ENCODE data around the gene SNURF. TPM values are rescaled to one million over a fixed set of nuclear protein-coding genes. Genes with fewer than 3 reads are reported as not detected.
"Not testable (repeated sequence)": the region's sequence is repeated elsewhere in the genome, so short reads cannot be mapped to it uniquely, and the experiment has no call there.

SNURF gene
- 31.7 TPM for polyA plus RNA-seq (ENCODE audit: insufficient read length)

GRCh38 chr15:24954783-24955530 is at the start of gene SNURF, which contains the start of gene SNRPN:
Gene SNURF (plus strand): TSS chr15:24954987. CDS start chr15:24955049, 62 bp downstream.
Gene SNRPN (plus strand): TSS chr15:24954987. CDS start chr15:24974454, 19,467 bp downstream.
- no peak for DNase-seq (ENCODE audit: low read depth)

GRCh38 chr15:24916305-24917009 is 38.3 kb upstream of the SNURF start:
- no peak for DNase-seq (ENCODE audit: low read depth)

DNA sequence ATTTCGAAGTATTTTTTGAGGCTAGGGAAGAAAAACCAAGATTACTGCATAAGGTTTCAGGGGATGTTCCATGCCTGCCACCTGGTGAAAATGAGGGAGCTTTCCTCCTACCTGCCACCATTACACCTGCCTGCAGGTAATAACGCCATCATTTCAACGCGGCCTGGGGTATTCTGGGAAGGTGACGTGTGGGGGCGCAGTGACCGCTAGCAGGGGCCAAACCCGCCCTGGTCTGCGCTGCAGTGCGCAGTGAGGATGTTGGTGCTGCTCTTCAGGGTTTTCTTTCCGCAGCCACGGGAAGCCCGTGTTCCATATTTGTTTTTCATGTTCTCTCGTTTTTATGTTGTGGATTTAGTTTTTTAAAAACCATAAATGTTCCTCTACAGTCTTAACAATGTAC is 37.4 kb upstream of the SNURF start:
- no peak for DNase-seq (ENCODE audit: low read depth)

- no peak for DNase-seq (ENCODE audit: low read depth)
These were observed 35.3 kb upstream of the SNURF start for GRCh38 chr15:24919446-24919845.

DNA sequence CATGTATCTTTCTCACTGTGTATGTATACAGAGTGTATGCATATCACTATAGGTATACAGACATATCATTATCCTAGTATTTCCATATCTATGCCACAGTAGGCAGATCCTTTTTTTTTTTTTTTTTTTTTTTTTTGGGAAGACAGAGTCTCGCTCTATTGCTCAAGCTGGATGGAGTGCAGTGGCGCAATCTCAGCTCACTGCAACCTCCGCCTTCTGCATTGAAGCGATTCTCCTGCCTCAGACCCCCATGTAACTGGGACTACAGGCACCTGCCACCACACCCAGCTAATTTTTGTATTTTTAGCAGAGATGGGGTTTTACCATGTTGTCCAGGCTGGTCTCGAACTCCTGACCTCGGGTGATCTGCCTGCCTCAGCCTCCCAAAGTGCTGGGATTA is 32.0 kb upstream of the SNURF start:
- not testable (repeated sequence) for DNase-seq (ENCODE audit: low read depth)

- no peak for DNase-seq (ENCODE audit: low read depth)
These were observed 30.6 kb upstream of the SNURF start for GRCh38 chr15:24924153-24924552.

- no peak for DNase-seq (ENCODE audit: low read depth)
These were observed 30.2 kb upstream of the SNURF start for GRCh38 chr15:24924621-24925020.

DNA sequence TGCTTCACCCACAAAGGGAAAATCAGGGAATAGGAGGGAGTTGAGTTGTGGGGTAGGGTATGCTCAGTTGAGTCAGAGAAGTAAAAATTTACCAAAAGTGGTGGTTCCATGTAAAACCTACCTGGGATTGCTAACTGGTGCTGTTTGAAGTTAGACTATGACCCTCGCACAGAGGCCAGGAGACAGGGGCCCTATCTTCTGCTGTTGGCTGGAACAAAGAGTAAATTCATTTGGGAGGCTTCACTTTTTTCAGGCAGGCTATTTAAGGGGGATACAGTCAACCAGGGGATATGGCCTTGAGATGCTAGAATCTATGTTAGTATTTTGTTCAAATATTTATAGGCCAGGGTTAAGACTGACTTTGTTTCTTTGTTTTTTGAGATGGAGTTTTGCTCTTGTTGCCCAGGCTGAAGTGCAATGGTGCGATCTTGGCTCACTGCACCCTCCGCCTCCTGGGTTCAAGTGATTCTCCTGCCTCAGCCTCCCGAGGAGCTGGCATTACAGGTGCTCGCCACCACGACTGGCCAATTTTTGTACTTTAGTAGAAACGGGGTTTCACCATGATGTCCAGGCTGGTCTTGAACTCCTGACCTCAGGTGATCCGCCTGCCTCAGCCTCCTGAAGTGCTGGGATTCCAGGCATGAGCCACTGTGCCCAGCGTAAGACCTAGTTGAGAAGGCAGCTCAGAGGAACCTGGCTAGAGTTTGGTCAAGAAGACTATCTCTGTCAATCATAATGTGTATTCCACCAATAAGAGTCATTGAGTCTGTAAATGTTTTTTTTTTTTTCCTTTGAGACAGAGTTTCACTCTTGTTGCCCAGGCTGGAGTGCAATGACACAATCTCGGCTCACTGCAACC is 22.7 kb upstream of the SNURF start:
- not testable (repeated sequence) for DNase-seq (ENCODE audit: low read depth)

GRCh38 chr15:24933716-24934115 is 21.1 kb upstream of the SNURF start:
- no peak for DNase-seq (ENCODE audit: low read depth)

- not testable (repeated sequence) for DNase-seq (ENCODE audit: low read depth)
These were observed 16.6 kb upstream of the SNURF start for GRCh38 chr15:24938224-24938623.

GRCh38 chr15:24940236-24940635 is 14.6 kb upstream of the SNURF start:
- DNase-seq (ENCODE audit: low read depth), result no peak

GRCh38 chr15:24943361-24943760 is 11.4 kb upstream of the SNURF start:
- DNase-seq (ENCODE audit: low read depth), result no peak

DNA sequence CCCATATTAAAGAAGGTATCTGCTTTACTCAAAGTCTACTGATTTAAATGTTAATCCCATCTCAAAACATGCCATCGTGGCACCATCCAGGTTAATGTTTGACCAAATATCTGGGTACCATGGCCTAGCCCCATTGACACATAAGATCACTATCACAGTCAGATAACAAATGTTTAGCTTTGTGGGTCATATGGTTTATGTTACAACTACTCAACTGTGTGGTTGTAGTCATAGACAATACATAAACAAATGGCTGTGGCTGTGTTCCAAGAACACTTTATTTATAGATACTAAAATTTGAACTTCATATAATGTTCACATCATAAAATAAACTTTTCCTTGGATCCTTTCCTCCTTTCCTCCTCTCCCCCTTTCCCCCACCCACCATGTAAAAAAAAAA is 9.8 kb upstream of the SNURF start:
- DNase-seq (ENCODE audit: low read depth), result no peak

DNA sequence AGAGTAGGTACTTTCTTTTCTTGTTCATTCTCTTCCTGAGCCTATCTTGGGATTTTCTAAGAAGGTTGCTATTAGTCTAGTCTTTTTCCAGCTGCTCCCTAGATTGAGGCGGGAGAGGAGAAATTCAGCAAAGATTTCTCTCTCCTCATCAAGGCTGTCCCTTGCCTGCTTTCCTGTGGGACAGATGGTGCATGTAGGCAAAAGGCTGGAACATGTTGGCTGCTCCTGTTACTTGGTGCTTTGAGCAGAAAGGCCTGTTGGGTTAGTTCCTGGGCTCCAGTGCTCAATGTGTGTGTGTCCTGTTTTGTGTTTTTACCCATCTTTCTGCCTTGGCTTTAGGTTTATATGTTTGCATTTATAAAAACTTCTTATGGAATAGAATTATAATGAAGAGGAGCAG is 9.1 kb upstream of the SNURF start:
- no peak for DNase-seq (ENCODE audit: low read depth)

GRCh38 chr15:24948495-24948894 is 6.3 kb upstream of the SNURF start:
- DNase-seq (ENCODE audit: low read depth), result no peak

- DNase-seq (ENCODE audit: low read depth), result no peak
These were observed 739 bp downstream of the SNURF start for GRCh38 chr15:24955531-24955921.

DNA sequence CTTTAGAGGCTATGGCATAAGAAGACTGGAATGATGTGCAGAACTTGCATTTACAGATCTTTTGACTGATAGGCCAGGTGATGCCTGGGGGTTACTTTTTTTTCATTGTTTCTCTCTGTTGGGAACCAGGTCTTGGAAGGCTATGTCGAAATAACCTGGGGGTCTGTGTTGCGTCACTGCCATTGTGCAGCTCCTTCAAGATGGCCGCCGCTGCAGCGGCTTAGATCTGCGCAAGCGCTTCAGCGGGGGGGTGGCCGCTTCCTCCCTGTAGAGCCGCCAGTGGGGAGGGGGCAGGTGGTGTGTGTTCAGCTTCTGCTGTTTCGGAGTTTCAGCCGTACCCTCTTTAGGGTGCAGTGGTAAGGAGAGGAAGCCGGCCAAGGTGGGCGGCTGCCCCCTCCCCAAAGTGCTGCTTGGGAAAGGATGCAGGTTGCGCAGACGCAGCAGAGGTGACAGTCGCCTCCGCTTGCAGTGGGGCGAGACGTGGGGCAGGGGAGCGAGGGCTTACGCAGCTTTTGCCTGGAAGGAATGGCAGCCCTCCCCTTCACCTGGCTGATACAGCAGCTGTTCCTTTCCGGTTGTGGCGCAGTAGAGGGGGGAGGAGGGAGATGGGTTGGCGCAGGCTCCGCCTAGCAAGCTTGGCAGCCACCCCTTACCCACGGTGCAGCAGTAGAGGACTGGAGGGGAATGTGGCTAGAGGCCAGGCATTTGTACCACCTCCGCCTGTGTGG is 1.5 kb downstream of the SNURF start:
- no peak for DNase-seq (ENCODE audit: low read depth)

GRCh38 chr15:24957691-24958090 is 2.9 kb downstream of the SNURF start:
- no peak for DNase-seq (ENCODE audit: low read depth)

DNA sequence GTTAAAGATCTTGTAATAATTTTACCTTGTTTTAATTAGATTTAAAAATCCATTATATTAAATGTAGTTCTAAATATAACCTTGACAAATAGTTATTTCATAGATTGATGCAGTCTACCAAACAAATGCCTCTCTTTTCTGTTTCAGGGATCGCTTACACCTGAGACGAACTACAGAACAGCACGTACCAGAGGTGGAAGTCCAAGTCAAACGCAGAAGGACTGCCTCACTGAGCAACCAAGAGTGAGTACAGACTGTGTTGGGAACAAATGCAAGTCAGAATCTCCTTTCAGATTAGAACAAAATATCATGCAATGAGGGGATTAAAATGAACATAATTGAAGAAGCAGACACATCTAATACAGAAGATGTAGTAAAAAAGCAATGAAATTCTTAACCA is 7.2 kb downstream of the SNURF start:
- DNase-seq (ENCODE audit: low read depth), result no peak

- no peak for DNase-seq (ENCODE audit: low read depth)
These were observed 8.1 kb downstream of the SNURF start for GRCh38 chr15:24962880-24963279.

DNA sequence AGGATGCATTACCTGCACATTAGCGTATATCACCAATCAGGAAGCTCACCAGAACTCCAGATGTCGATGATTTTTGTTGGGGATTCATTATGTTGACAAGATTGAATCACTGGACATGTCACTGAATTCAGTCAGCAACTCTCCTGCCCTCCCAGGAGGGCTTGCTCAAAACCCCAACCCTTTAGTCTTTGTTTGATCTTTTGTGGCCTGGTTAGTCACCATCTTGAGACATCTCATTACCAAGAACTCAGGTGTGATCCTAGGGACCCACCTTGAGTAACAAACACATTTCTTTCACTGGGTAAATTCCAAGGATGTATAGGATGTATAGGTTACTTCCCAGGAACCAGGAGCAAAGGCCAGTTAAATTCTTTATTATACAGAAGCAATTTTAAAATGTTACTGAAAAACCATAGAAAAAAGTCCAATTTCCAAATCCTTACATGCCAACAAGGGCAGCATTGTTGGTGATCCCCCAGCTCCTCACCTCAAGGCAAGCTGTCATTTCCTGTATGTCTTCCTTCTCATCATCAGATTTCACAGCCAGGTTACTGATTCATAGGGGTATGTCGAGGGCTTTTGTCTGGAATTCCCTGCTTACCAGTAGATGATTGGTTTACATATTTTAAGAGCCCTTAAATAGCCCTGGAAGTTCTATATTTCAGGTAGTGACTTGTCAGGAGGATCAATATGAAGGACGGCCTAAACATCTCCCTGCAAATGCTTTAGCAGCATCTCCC is 11.7 kb downstream of the SNURF start:
- DNase-seq (ENCODE audit: low read depth), result no peak
